ENCODE results near the gene TAX1BP3.

The TAX1BP3 gene

DNA sequence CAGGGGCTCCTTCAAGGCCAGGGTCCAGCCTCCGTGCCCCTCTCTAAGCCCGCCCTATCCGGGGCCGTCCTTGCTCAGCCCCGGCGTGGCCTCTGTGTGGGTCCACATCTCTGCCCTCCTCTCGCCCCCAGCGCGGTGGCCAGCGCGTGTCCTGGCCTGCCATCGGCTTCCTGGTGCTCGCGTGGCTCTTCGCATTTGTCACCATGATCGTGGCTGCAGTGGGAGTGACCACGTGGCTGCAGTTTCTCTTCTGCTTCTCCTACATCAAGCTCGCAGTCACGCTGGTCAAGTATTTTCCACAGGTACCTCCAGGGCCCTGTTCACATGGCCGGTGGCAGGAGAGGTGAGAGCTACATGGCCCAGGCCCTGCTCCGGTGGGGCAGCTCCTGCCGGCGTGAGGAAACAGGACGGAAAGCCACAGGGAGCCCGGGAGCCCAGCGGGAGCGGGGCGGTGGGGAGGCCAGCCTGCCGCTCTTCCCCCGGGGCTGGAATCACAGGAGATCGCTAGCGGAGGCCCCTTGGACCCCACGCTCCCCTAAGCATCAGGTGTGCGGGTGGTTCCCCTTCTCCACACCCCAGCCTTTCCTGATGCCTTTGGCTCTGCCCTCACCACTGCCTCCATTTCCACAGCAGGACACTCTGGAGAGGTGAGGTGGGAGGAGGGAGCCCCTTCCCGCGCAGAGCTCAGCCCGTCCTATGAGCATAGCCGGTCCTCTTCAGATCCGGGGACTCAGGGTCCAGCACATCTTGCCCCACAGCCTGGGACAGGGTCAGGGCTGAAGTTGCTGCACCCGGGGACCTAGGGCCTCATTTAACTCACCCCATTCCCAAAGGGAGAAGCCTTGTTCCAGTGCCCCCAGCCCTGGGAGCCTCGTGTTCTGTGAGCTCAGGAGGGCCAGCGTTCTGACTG, 10.2 kb downstream of the TAX1BP3 start:
- no peak for DNase-seq (ENCODE audit: low read depth)

- DNase-seq (ENCODE audit: low read depth): no peak
Observed at GRCh38 chr17:3657588-3657869, 10.8 kb downstream of the TAX1BP3 start.

GRCh38 chr17:3656755-3657587, 11.4 kb downstream of the TAX1BP3 start:
- no peak for DNase-seq (ENCODE audit: low read depth)

GRCh38 chr17:3656353-3656752, 12.0 kb downstream of the TAX1BP3 start:
- no peak for DNase-seq (ENCODE audit: low read depth)

DNA sequence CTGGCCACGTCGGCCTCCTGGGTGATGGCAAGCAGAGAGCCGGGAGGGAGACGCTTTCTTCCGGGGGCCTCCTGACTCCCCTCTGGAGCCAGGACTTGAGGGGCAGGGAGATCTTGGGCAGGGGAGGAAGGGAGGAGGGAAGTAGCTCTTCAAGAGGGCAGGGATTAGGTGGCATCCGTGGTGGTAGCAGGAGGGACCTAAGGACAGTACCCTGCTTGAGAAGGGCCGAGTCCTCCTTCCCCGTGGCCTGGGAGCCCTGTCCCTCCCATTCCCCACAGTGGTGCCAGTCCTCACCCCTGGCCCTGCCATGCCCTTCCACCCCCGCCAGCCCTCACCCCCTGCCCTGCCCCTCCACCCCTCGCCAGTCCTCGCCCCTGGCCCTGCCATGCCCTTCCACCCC, 12.6 kb downstream of the TAX1BP3 start:
- DNase-seq (ENCODE audit: low read depth): no peak

GRCh38 chr17:3647769-3648555, 20.4 kb downstream of the TAX1BP3 start:
- DNase-seq (ENCODE audit: low read depth): peak; percentile 43

DNA sequence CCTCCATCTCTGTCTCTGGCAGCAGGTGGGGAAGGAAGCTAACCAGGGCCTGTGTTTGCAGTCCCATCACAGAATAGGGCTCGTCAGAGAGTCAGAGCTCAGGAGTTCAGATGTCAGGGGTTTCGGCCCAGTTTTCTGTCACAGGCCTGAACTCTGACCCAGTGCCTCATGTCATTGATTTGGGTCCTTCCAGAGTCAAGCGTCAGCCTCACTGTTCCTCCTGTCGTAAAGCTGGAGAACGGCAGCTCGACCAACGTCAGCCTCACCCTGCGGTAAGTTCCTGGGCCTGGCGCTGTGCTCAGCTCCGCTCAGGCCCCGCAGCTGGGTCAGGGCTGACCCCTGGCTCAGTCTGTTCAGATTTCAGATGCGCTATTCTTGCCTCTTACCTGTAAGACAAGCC, 21.1 kb downstream of the TAX1BP3 start:
- DNase-seq (ENCODE audit: low read depth): no peak

GRCh38 chr17:3645310-3645709, 23.1 kb downstream of the TAX1BP3 start:
- DNase-seq (ENCODE audit: low read depth): no peak

GRCh38 chr17:3643889-3644349, 24.5 kb downstream of the TAX1BP3 start:
- DNase-seq (ENCODE audit: low read depth): no peak

GRCh38 chr17:3641717-3642486, 26.5 kb downstream of the TAX1BP3 start:
- no peak for DNase-seq (ENCODE audit: low read depth)

DNA sequence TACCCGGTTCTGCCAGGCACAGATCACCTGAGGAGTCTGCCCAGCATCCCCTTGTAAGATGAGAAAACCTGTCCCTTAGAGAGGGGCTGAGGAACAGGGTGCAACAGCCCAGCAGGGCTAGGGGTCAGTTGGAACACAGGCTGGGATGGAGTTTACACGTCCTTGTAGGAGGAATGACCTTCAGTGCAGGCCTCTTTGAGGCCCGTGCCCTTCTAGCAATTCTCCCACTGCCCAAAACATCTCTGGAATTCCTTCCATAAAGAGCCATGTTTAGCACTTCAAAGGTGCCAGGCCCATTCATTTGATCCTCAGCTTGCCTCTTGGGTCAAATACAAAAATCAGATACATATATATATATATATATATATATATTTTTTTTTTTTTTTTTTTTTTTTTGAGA, 27.4 kb downstream of the TAX1BP3 start:
- DNase-seq (ENCODE audit: low read depth): no peak

DNA sequence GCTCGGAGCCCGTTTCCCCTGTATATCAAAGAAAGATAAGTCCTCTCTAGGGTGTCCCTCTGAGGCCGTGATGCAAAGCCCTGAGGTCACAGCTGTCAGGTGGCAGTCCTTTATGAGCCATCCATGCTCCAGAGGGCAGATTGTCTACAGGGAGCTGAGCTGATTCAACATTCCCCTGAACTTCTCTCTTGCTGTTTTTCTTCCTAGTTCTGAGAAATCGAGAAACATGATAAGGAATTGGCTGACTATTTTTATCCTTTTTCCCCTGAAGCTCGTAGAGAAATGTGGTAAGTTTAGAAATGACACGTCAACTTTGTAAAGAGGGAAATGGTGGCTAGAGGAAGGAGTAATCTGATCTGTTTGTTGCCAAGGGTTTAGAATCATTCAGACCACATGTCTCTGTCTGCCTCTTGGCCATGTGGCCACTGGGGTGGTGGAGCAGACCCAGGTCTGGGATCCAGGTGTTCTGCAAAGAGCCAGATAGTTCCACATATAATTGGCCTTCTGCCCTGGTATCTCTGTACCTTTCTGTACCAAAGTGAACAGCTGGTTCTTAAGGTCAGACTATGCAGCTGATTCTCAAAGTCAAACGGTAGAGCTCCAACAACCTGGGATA, 28.3 kb downstream of the TAX1BP3 start:
- DNase-seq (ENCODE audit: low read depth): no peak

- DNase-seq (ENCODE audit: low read depth): no peak
Observed at GRCh38 chr17:3636908-3637373, 31.4 kb downstream of the TAX1BP3 start.

DNA sequence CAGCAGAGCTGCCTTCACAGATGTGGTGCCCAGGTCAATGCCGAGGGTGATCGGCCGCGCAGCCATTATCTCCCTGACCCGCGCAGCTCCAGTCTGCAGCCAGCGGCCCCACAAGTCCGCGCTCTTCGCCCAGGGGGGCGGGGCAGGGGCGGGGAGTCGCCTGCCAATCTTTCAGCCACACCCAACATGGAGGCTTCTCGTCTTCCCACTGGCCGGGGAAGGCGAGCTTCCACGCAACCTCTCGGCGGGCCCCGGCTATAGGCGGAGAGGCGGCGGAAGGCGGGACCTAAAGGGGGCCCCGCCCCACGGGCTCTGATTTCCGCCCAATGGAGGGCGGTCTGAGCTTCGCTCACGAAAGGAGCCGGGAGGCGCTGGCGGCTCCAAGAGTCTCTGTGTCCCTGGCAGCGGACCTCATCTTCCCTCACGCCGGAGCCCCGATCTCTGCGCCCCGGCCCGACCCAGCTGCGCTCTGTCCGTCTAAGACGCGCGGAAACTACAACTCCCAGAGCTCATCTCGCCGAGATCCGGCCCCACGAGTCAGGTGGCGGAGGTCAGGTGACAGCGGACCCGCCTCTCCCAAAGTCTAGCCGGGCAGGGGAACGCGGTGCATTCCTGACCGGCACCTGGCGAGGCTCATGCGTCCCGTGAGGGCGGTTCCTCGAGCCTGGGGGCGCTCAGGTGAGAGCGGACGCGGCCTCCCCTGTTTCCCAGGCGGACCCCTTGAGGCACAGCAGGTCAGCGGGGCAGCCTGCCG, 32.0 kb downstream of the TAX1BP3 start, which contains the start of the genes CTNS and SHPK:
Gene CTNS, plus strand, starts transcription at position 607 of the 754 bp plus-strand sequence. CDS start 3,447 bp downstream, outside the sequence.
Gene SHPK, minus strand, starts transcription at position 97 of the 754 bp plus-strand sequence. Its CDS starts 31 bp downstream, at position 66.
- peak; percentile 93 for DNase-seq (ENCODE audit: low read depth)

- no peak for DNase-seq (ENCODE audit: low read depth)
Observed at GRCh38 chr17:3635474-3636153, 32.8 kb downstream of the TAX1BP3 start.

DNA sequence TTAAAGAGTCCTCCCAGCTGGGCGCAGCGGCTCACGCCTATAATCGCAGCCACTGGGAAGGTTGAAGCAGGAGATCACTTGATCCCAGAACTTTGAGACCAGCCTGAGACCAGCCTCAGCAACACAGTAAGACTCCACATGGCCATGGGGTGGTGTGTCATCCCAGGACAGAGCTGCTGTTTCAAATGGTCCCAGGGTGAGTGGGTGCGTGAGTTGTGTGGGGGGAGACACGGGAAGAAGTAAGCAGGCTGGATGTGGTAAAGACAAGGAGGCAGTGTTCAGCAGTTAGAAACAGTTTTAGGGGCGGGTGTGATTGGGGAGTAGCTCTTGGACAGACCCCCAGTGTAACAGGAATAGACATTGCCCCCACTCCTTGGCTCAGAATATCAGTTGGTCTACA, 36.1 kb downstream of the TAX1BP3 start:
- no peak for DNase-seq (ENCODE audit: low read depth)

DNA sequence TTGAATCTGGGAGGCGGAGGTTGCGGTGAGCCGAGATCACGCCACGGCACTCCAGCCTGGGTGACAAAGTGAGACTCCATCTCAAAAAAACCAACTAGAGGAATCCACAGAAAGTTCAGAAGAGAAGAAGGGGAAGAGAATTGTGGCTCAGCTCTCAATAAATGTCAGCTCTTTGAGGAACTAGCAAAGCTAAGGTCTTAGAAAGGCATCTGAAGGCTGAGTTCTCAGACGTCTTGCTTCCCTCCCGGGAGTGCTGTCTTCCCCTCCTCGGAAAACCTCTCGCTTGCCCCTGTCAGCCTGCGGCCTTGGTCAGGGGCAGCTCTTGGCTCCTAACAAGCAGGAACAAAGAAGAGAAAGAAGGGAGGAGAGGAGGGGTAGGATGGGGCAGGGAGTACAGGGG, 37.6 kb downstream of the TAX1BP3 start:
- no peak for DNase-seq (ENCODE audit: low read depth)

- DNase-seq (ENCODE audit: low read depth): no peak
Observed at GRCh38 chr17:3627769-3628167, 40.6 kb downstream of the TAX1BP3 start.

Measured in fibroblast of the conjunctiva (primary cell).